HepG2 (cell line): Measurements from ENCODE around the gene C12orf60. TPM values are rescaled to one million over a fixed set of nuclear protein-coding genes. Genes with fewer than 3 reads are reported as not detected.

Experiments used
- EP300 ChIP-seq, 3 experiments: sonication (generic) in 1 of 3; formaldehyde crosslinking in 1 of 3; IDR thresholded peaks; 2 replicates each; pipeline versions ENCODE4 v1.5.1 to v1.6.1; 2011 to 2020; ENCODE audit warnings: low read depth in 2 of 3, low read length in 2 of 3, borderline replicate concordance in 1 of 3, improper control_type of control experiment in 1 of 3, mild to moderate bottlenecking in 1 of 3, missing genetic modification reagents in 1 of 3, moderate library complexity in 1 of 3
- GFI1 ChIP-seq: sonication (generic); formaldehyde crosslinking; IDR thresholded peaks from 2 replicates; pipeline ENCODE4 v1.5.0; 2020; ENCODE audit warnings: missing genetic modification reagents, mild to moderate bottlenecking, borderline replicate concordance
- GTF2F1 ChIP-seq: fragments of 150-350 bp; IDR thresholded peaks from 2 replicates; pipeline ENCODE4 v1.6.1; 2014; ENCODE audit warnings: low read length
- KDM4B ChIP-seq: sonication (generic); formaldehyde crosslinking; IDR thresholded peaks from 2 replicates; pipeline ENCODE4 v1.4.0; 2020; ENCODE audit warnings: missing genetic modification reagents
- MAFG ChIP-seq: sonication (generic); formaldehyde crosslinking; IDR thresholded peaks from 2 replicates; pipeline ENCODE4 v1.5.1; 2020; ENCODE audit warnings: mild to moderate bottlenecking, missing genetic modification reagents
- MAZ ChIP-seq, 2 experiments: sonication (generic) in 1 of 2; formaldehyde crosslinking in 1 of 2; IDR thresholded peaks; 2 replicates each; pipeline versions ENCODE4 v1.5.0 to v1.6.1; 2012 to 2020; ENCODE audit warnings: low read depth in 2 of 2, mild to moderate bottlenecking in 2 of 2, borderline replicate concordance in 1 of 2, improper control_type of control experiment in 1 of 2, low read length in 1 of 2, missing genetic modification reagents in 1 of 2, moderate library complexity in 1 of 2
- NFIB ChIP-seq: sonication (generic); formaldehyde crosslinking; IDR thresholded peaks from 2 replicates; pipeline ENCODE4 v1.9.0; 2021; ENCODE audit warnings: missing genetic modification reagents, mild to moderate bottlenecking, borderline replicate concordance
- NFYB ChIP-seq: sonication (generic); formaldehyde crosslinking; IDR thresholded peaks from 2 replicates; pipeline ENCODE4 v1.4.0; 2020; ENCODE audit warnings: missing genetic modification reagents
- NR2F6 ChIP-seq, 2 experiments: IDR thresholded peaks; 2 replicates each; pipeline ENCODE4 v1.6.1; 2016; ENCODE audit warnings: antibody characterized with exemption in 1 of 2, mild to moderate bottlenecking in 1 of 2
- NR3C1 ChIP-seq: sonication (generic); formaldehyde crosslinking; IDR thresholded peaks from 2 replicates; pipeline ENCODE4 v1.4.0; 2020; ENCODE audit warnings: missing genetic modification reagents
- PHF20 ChIP-seq: sonication (generic); formaldehyde crosslinking; IDR thresholded peaks from 2 replicates; pipeline ENCODE4 v1.5.0; 2020; ENCODE audit warnings: mild to moderate bottlenecking, missing genetic modification reagents
- POGZ ChIP-seq: sonication (generic); formaldehyde crosslinking; IDR thresholded peaks from 2 replicates; pipeline ENCODE4 v1.4.0; 2020; ENCODE audit warnings: mild to moderate bottlenecking, missing genetic modification reagents
- SOX5 ChIP-seq: IDR thresholded peaks from 2 replicates; pipeline ENCODE4 v1.6.1; 2016; ENCODE audit warnings: borderline replicate concordance
- SRSF1 ChIP-seq: fragments of 200-400 bp; formaldehyde crosslinking; optimal IDR thresholded peaks from 2 replicates; pipeline ENCODE3; 2017; ENCODE audit warnings: mild to moderate bottlenecking, low read depth, low read length, moderate library complexity
- TBL1XR1 ChIP-seq: fragments of 150-350 bp; IDR thresholded peaks from 2 replicates; pipeline ENCODE4 v1.6.1; 2014; ENCODE audit warnings: borderline replicate concordance, low read length; ENCODE audit not compliant: partially characterized antibody
- THYN1 ChIP-seq: sonication (generic); formaldehyde crosslinking; IDR thresholded peaks from 2 replicates; pipeline ENCODE4 v1.8.1; 2023; ENCODE audit warnings: low read depth, mild to moderate bottlenecking, moderate library complexity, missing genetic modification reagents, borderline replicate concordance
- U2AF1 ChIP-seq: fragments of 200-400 bp; formaldehyde crosslinking; optimal IDR thresholded peaks from 2 replicates; pipeline ENCODE3; 2017; ENCODE audit warnings: mild to moderate bottlenecking, low read depth, low read length
- ZC3H13 ChIP-seq: sonication (generic); formaldehyde crosslinking; IDR thresholded peaks from 2 replicates; pipeline ENCODE4 v1.8.1; 2023; ENCODE audit warnings: mild to moderate bottlenecking, missing genetic modification reagents, moderate library complexity
- ZMYM3 ChIP-seq: sonication (generic); formaldehyde crosslinking; IDR thresholded peaks from 2 replicates; pipeline ENCODE4 v1.5.1; 2020; ENCODE audit warnings: mild to moderate bottlenecking, missing genetic modification reagents
- ZNF629 ChIP-seq: sonication (generic); formaldehyde crosslinking; conservative IDR thresholded peaks from 2 replicates; pipeline ENCODE4 v1.5.0; 2020; ENCODE audit warnings: missing genetic modification reagents
- ZNF674 ChIP-seq: sonication (generic); formaldehyde crosslinking; IDR thresholded peaks from 2 replicates; pipeline ENCODE4 v1.5.0; 2020; ENCODE audit warnings: low read depth, mild to moderate bottlenecking, missing genetic modification reagents
- ZZZ3 ChIP-seq: sonication (generic); formaldehyde crosslinking; IDR thresholded peaks from 2 replicates; pipeline ENCODE4 v1.4.0; 2020; ENCODE audit warnings: missing genetic modification reagents, mild to moderate bottlenecking, borderline replicate concordance
- polyA plus RNA-seq, 8 experiments: library from polyadenylated mRNA; depleted of rRNA in 3 of 8; stranded (reverse) in 7 of 8; unstranded in 1 of 8; fragments of >200 nt; fragmentation: Illumina TruSeq in 4 of 8; extraction: Trizol in 4 of 8; gene quantifications; 2 replicates each; pipeline versions ENCODE4 v1.2.1 to v1.2.3, GENCODE V29; 2011 to 2016; ENCODE audit warnings: low read depth in 4 of 8, missing spikeins in 1 of 8, mixed read lengths in 1 of 8; ENCODE audit not compliant: insufficient read depth in 1 of 8
- total RNA-seq, 5 experiments: library from RNA; depleted of rRNA; stranded (reverse); fragments of >200 nt; fragmentation: Illumina TruSeq; extraction: Trizol; gene quantifications; 2 replicates each; pipeline ENCODE4 v1.2.3, GENCODE V29; 2016; ENCODE audit warnings: low read depth in 1 of 5
- TF ChIP-seq, protein P1 (sequence below): sonication (generic); formaldehyde crosslinking; IDR thresholded peaks from 2 replicates; pipeline ENCODE4 v1.4.0; 2020; ENCODE audit warnings: mild to moderate bottlenecking, missing genetic modification reagents

The C12orf60 gene
- total and polyA plus RNA-seq, 2 of the 13 experiments (the other 11 are each of a cell fraction or from before 2014, with no cell fraction given), result 0.55 to 1.4 TPM

DNA sequence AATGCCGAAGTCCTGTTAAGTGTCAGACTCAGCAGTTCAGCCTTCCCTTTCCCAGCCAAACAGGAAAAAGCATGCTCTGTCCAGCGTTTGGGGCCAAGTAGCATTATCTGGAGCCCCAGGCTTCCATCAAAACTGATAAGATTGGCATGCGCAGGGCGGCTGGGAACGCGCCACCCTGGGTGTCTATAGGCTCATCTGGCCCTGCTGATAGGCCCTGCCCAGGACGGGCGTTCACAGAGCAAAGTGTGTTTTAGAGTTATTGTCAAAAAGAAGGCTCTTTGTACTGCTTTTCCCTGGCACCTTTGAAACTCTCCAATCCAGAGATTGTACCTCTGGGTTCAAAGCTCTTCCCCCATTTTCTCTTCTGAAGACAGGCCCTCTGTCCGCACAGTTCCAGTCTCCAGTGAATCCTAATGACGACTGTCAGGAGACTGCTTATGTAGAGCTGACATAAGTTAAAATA lies 40.0 kb downstream of the C12orf60 start, which contains the start of gene ART4 (continued):
- TF ChIP-seq, protein P1, sequence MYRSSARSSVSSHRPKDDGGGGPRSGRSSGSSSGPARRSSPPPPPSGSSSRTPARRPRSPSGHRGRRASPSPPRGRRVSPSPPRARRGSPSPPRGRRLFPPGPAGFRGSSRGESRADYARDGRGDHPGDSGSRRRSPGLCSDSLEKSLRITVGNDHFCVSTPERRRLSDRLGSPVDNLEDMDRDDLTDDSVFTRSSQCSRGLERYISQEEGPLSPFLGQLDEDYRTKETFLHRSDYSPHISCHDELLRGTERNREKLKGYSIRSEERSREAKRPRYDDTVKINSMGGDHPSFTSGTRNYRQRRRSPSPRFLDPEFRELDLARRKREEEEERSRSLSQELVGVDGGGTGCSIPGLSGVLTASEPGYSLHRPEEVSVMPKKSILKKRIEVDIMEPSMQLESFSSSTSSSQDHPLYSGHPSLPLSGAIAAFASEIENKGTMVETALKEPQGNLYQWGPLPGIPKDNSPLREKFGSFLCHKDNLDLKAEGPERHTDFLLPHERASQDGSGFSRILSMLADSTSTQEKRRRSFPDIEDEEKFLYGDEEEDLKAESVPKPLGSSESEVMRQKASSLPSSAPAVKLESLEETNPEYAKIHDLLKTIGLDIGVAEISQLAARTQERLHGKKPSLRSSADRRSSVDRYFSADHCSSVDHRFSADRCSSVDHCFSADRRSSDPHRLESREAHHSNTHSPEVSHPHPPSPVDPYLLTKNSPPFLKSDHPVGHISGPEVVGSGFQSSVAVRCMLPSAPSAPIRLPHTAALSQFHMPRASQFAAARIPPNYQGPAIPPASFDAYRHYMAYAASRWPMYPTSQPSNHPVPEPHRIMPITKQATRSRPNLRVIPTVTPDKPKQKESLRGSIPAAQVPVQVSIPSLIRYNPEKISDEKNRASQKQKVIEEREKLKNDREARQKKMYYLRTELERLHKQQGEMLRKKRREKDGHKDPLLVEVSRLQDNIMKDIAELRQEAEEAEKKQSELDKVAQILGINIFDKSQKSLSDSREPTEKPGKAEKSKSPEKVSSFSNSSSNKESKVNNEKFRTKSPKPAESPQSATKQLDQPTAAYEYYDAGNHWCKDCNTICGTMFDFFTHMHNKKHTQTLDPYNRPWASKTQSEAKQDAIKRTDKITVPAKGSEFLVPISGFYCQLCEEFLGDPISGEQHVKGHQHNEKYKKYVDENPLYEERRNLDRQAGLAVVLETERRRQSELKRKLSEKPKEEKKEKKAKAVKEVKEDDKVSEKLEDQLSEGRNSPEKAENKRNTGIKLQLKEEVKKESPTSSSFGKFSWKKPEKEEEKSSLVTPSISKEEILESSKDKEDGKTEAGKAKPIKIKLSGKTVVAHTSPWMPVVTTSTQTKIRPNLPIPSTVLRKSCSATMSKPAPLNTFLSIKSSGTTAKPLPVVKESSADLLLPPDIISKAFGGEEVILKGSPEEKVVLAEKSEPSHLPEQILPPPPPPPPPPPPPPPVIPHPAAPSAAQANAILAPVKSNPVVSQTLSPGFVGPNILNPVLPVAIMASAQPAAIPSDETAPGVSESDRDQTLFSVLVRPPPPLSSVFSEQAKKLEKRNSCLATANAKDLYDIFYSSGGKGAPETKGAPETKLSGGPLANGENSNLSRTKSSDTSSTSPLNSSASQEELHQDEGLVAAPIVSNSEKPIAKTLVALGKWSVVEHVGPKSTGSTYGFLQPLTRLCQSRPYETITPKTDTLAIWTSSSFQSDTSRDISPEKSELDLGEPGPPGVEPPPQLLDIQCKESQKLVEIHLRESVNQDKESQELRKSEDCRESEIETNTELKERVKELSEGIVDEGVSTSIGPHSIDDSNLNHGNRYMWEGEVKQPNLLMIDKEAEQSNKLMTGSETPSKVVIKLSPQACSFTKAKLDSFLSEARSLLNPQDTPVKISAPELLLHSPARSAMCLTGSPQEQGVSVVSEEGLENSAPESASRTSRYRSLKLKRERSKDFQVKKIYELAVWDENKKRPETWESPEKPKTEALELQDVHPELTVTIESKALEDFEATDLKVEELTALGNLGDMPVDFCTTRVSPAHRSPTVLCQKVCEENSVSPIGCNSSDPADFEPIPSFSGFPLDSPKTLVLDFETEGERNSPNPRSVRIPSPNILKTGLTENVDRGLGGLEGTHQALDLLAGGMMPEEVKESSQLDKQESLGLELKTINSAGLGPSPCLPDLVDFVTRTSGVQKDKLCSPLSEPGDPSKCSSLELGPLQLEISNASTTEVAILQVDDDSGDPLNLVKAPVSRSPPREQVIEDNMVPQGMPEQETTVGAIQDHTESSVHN (CRISPR knock-in tag), result no peak
- TF ChIP-seq SOX5 (CRISPR knock-in tag), result peak; percentile 69
- TF ChIP-seq GTF2F1, result no peak
- peak; percentile 62 for TF ChIP-seq POGZ (CRISPR knock-in tag)
- TF ChIP-seq THYN1 (CRISPR knock-in tag), result no peak
- no peak for TF ChIP-seq MAFG
- TF ChIP-seq EP300 (IDR thresholded peaks at IDR 0.05; ENCODE audit: low read depth in 2 of 2, low read length in 2 of 2), result peak in 1 of 2 experiments; percentile 22; a peak in 1 of 4 replicates
- TF ChIP-seq EP300 (CRISPR knock-in tag; IDR thresholded peaks at IDR 0.05; ENCODE audit: borderline replicate concordance), result 0 out of 2 replicates have a peak, but pooled peaks have one; percentile 9
- no peak for TF ChIP-seq MAZ (IDR thresholded peaks at IDR 0.05; ENCODE audit: borderline replicate concordance, low read depth, low read length)
- no peak for TF ChIP-seq MAZ (CRISPR knock-in tag; IDR thresholded peaks at IDR 0.05; ENCODE audit: low read depth)
- TF ChIP-seq NFIB (CRISPR knock-in tag), result no peak
- no peak for TF ChIP-seq NR2F6 (IDR thresholded peaks at IDR 0.05)
- 0 out of 2 replicates have a peak, but pooled peaks have one; percentile 17 for TF ChIP-seq NR2F6 (CRISPR knock-in tag; IDR thresholded peaks at IDR 0.05)
- no peak for TF ChIP-seq ZC3H13
- no peak for TF ChIP-seq SRSF1
- TF ChIP-seq NFYB (CRISPR knock-in tag), result peak; percentile 63; the same call in 1 of the 2 replicates
- TF ChIP-seq PHF20 (CRISPR knock-in tag), result no peak
- no peak for TF ChIP-seq ZZZ3 (CRISPR knock-in tag)
- no peak for TF ChIP-seq ZNF629
- TF ChIP-seq KDM4B, result 0 out of 2 replicates have a peak, but pooled peaks have one; percentile 25
- TF ChIP-seq GFI1, result peak; percentile 44; the same call in 1 of the 2 replicates
- no peak for TF ChIP-seq ZNF674 (CRISPR knock-in tag)
- TF ChIP-seq ZMYM3 (CRISPR knock-in tag), result no peak
- no peak for TF ChIP-seq NR3C1
- TF ChIP-seq TBL1XR1, result no peak
- TF ChIP-seq U2AF1, result no peak
